Right lobe of liver (tissue), 6 donors: ENCODE measurements around the gene AHR. TPM values are rescaled to one million over a fixed set of nuclear protein-coding genes. Genes with fewer than 3 reads are reported as not detected.

Experiments used
- ATAC-seq, 4 donors: fragments of 200-7000 bp; cut with Tn5 transposase; one replicate each; pipeline ENCODE4 v1.9.1; 2020; ENCODE audit warnings: mild to moderate bottlenecking in 4 of 4, moderate library complexity in 4 of 4
- DNase-seq, 3 donors: peaks; one replicate each; pipeline ENCODE4 v3.0.0-alpha.2; 2020
- H3K27ac ChIP-seq, 3 donors: fragments of 200-600 bp; one replicate each; pipeline ENCODE4 v1.8.0; 2022
- H3K27me3 ChIP-seq, 2 donors: fragments of 200-600 bp; one replicate each; pipeline ENCODE4 v1.8.0; 2022
- H3K36me3 ChIP-seq, 4 donors: fragments of 200-600 bp; sonication (generic) in 1 of 4; one replicate each; pipeline versions ENCODE4 v1.5.1 to v1.8.0; 2017 to 2022; ENCODE audit warnings: control low read depth in 1 of 4
- H3K4me1 ChIP-seq, 4 donors: fragments of 200-600 bp; sonication (generic) in 1 of 4; one replicate each; pipeline versions ENCODE4 v1.5.1 to v1.8.0; 2017 to 2022; ENCODE audit warnings: control low read depth in 1 of 4
- H3K4me3 ChIP-seq, 3 donors: fragments of 200-600 bp; one replicate each; pipeline ENCODE4 v1.8.0; 2022
- H3K9me3 ChIP-seq, 4 donors: fragments of 200-600 bp; sonication (generic) in 1 of 4; one replicate each; pipeline versions ENCODE4 v1.5.1 to v1.8.0; 2017 to 2022; ENCODE audit warnings: control low read depth in 1 of 4
- POLR2A ChIP-seq: fragments of 450-650 bp; IDR thresholded peaks from one replicate; pipeline ENCODE4 v1.6.1; 2017; ENCODE audit warnings: antibody characterized with exemption, mild to moderate bottlenecking
- WGBS: methylation state at CpG from one replicate; pipeline ENCODE4 v1.1.6; 2018; ENCODE audit warnings: low coverage, low lambda C conversion rate; ENCODE audit not compliant: insufficient coverage; ENCODE audit errors: missing lambda C conversion rate; 5-methylcytosine and 5-hydroxymethylcytosine counted together
- intact Hi-C, 2 donors: fragments of 100-400 bp; cut with DNase I; formaldehyde crosslinking; loops; one replicate each; pipeline versions ENCODE4 v1.11.2 to v1.14.1; 2022
- long read RNA-seq: library from polyadenylated mRNA; unstranded; transcript quantifications from one replicate; pipeline ENCODE4 v2.0.0, GENCODE V29; 2019
- total RNA-seq, 6 experiments: library from RNA; depleted of rRNA in 2 of 6; stranded (reverse); fragments of >200 nt in 2 of 6; fragmentation: NEBNext Ultra II Directional in 3 of 6; extraction: Animal tissue kit (Norgen Biotek cat#: 25700) in 3 of 6; gene quantifications; one replicate each; pipeline versions ENCODE4 v1.1.0 to v1.2.4, GENCODE V29; 2016 to 2023
- TF ChIP-seq, protein P1 (sequence below), 4 donors: fragments of 200-600 bp in 3 of 4; fragments of 450-650 bp in 1 of 4; IDR thresholded peaks; one replicate each; pipeline versions ENCODE4 v1.5.1 to v1.8.0; 2016 to 2022; ENCODE audit warnings: antibody characterized with exemption in 4 of 4, mild to moderate bottlenecking in 2 of 4
- donor health status: DM: no; HTN: yes; CAD: no.
- donor health status: DM: no; HTN: no; CAD: no.
- donor health status: DM: no; HTN: no; CAD: no.
- donor health status: DM: no; HTN: yes; CAD: no.
- donor health status: DM: no; HTN: yes; CAD: no.

The AHR gene
- total RNA-seq, result 10 to 100 TPM; 31.2 to 67.9 (median 41.0) TPM
- long read RNA-seq, full-length matches to known transcripts, result 2 of 5 reads
- long read RNA-seq, partial matches to known transcripts, result 2 of 5 reads
- long read RNA-seq, other reads (novel, unspliced or antisense), result 1 of 5 reads

DNA sequence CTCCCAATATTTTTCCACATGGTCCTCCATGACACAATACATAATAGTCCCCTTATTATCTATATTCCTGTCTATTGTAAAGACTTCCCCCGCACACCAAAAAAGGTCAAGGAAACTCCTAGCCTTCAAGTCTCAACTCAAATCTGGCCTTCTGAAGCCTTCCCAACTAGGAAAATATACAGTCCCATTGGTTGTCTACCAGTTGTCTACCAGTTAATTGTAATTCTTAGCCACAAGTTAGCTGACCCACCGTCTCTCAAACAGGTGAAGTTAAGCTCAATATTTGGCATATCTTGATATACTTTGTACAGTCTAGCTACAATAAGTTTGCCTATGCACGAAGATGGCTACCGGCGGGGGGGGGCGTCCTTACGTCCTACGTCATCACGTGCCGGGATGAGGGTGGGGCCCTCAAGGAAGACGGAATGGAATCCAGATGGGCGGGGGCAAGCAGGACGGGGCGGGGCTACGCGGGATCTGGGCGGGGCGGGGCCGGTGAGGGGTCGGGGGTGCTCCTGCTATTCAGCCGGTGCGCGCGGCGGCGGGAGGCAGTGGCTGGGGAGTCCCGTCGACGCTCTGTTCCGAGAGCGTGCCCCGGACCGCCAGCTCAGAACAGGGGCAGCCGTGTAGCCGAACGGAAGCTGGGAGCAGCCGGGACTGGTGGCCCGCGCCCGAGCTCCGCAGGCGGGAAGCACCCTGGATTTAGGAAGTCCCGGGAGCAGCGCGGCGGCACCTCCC is at the start of gene AHR:
TSS of gene AHR (plus strand) at position 551 of the 738 bp plus-strand sequence. CDS start 613 bp downstream, outside the sequence.
- Histone ChIP-seq H3K4me1 (peaks cover 0 to 8% (median 0%) of the 10 kb centered on the region in 4 donors), H3K36me3 (no peaks in the 10 kb centered on the region), H3K4me3 (peak within 1 kb of the TSS; percentile 77 to 88 (median 86)), H3K27me3 (no peaks in the 10 kb centered on the region), H3K9me3 (no peaks in the 10 kb centered on the region), H3K27ac (peak within 1 kb of the TSS; percentile 88 to 96 (median 96))
- 6% methylated on average over 19 of the region's 46 CpGs for WGBS
- intact Hi-C loops, result loop anchor here in 1 of 2 donors (10.0 kb wide), 1 partner anchor 313 kb away; no protein-coding TSS in a partner anchor
- TF ChIP-seq, protein P1, sequence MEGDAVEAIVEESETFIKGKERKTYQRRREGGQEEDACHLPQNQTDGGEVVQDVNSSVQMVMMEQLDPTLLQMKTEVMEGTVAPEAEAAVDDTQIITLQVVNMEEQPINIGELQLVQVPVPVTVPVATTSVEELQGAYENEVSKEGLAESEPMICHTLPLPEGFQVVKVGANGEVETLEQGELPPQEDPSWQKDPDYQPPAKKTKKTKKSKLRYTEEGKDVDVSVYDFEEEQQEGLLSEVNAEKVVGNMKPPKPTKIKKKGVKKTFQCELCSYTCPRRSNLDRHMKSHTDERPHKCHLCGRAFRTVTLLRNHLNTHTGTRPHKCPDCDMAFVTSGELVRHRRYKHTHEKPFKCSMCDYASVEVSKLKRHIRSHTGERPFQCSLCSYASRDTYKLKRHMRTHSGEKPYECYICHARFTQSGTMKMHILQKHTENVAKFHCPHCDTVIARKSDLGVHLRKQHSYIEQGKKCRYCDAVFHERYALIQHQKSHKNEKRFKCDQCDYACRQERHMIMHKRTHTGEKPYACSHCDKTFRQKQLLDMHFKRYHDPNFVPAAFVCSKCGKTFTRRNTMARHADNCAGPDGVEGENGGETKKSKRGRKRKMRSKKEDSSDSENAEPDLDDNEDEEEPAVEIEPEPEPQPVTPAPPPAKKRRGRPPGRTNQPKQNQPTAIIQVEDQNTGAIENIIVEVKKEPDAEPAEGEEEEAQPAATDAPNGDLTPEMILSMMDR (IDR thresholded peaks at IDR 0.05), result no peak
- peak; percentile 96 for TF ChIP-seq POLR2A
- peak; percentile 90 to 93 (median 92) for DNase-seq
- ATAC-seq, result peak; percentile 84 to 95 (median 88)

DNA sequence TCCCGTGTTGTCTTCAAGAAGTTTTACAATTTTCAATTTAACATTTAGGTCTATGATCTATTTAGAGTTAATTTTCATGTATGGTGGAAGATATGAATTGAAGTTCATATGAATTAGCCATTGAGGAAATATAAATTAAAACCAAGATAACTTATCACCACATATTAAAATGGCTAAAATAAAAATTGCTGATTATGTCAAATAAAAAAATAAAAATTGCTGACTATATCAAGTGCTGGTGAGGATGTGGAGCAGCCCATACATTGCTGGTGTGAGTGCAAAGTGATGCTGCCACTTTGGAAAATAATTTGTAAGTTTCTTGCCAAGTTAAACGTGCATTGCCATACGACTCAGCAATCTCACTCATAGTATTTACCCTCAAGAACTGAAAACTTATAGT is 44.6 kb upstream of the AHR start:
- Histone ChIP-seq H3K9me3 (no peaks in the 10 kb centered on the region), H3K36me3 (no peaks in the 10 kb centered on the region), H3K4me1 (no peaks in the 10 kb centered on the region), H3K27ac (no peak overlapping the region), H3K4me3 (no peak overlapping the region), H3K27me3 (no peaks in the 10 kb centered on the region)
- DNase-seq (no peak), ATAC-seq (no peak)
- intact Hi-C loops, result no loop called here
- TF ChIP-seq, protein P1 (IDR thresholded peaks at IDR 0.05), result no peak
- TF ChIP-seq POLR2A, result no peak
- 90% methylated on average over 3 of the region's 3 CpGs for WGBS

DNA sequence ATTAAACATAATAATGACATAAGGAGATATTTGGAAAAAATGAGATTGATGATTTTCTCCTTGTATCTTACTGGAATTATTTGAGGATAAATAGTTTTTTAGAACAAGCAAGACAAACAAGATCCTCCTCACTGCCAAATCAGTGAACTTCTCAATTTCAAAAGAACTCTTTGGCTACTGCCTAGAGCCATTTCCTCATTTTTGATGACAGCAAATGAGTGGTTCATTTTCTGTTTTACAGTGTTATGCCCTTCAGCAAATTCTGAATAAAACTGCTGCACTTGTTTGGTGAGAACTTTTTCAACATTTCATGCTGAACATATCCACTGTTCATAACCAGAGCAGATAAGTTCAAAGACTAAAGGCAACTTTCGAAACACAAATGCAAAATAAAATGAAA is 42.5 kb upstream of the AHR start:
- TF ChIP-seq, protein P1 (IDR thresholded peaks at IDR 0.05), result no peak
- TF ChIP-seq POLR2A, result no peak
- no peaks in the 10 kb centered on the region for H3K36me3 ChIP-seq
- intact Hi-C loops, result no loop called here
- H3K4me3 ChIP-seq, result no peak overlapping the region
- no peaks in the 10 kb centered on the region for H3K4me1 ChIP-seq
- DNase-seq, result no peak
- H3K27ac ChIP-seq, result no peak overlapping the region
- no peaks in the 10 kb centered on the region for H3K9me3 ChIP-seq
- no peaks in the 10 kb centered on the region for H3K27me3 ChIP-seq
- 92% methylated on average over 1 of the region's 1 CpG for WGBS
- peak in 1 of 4 donors; percentile 40 for ATAC-seq

DNA sequence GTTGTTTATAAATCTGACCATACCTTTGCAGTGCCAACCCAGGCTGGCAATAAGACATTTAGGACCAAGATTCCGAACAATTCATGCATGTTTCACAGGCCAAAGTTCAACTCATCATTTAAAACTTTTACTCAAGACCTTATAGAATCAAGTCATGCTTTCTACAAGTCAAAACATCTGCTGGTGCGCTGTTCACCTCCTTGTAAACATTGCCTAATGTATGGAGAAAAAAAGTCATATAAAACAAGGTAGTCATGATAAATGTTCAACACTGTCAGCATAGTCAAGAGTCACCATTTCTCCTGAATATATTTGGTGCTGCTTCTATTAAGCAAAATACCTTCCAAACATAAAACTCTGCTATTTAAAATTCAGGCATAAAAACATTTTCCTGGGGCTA is 42.1 kb upstream of the AHR start:
- H3K27ac ChIP-seq, result no peak overlapping the region
- ATAC-seq (no peak), DNase-seq (no peak)
- intact Hi-C loops, result no loop called here
- H3K9me3 ChIP-seq, result no peaks in the 10 kb centered on the region
- no peaks in the 10 kb centered on the region for H3K27me3 ChIP-seq
- WGBS, result 46% methylated on average over 2 of the region's 2 CpGs
- TF ChIP-seq, protein P1 (IDR thresholded peaks at IDR 0.05), result no peak
- H3K4me1 ChIP-seq, result no peaks in the 10 kb centered on the region
- H3K36me3 ChIP-seq, result no peaks in the 10 kb centered on the region
- H3K4me3 ChIP-seq, result no peak overlapping the region
